GM19452 (cell line): Measurements from ENCODE around the gene SLC25A34.

Source experiments
- ATAC-seq: cut with Tn5 transposase; IDR thresholded peaks from one replicate; pipeline ENCODE4 v1.9.1; 2021; ENCODE audit not compliant: unreplicated experiment

SLC25A34 gene

GRCh38 chr1:15731735-15732685, 4.0 kb upstream of the SLC25A34 start:
- ATAC-seq: no peak

DNA sequence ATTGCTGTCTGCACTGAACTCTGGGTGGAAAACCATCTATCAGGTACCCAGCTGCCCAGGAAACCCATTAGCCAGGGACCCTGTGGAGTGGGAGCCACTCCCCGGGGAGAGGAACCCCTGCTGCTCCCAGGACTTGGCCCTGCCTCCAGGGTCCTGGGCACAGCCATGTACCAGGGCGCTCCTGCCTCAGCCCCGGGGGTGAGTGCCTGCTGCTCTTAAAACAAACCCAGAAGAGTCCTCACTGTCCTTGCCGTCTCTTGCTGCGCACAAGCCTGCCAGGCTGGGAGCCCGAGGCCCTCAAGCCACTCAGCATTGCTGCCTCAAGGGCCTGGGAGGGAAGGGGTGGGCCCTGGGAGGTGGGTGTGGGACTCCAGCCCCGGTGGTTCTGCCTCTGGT, 3.4 kb upstream of the SLC25A34 start:
- no peak for ATAC-seq

- no peak for ATAC-seq
Measured at GRCh38 chr1:15733218-15733725, 2.8 kb upstream of the SLC25A34 start.

- ATAC-seq: no peak
Measured at GRCh38 chr1:15733726-15734226, 2.3 kb upstream of the SLC25A34 start.

- no peak for ATAC-seq
Measured at GRCh38 chr1:15734296-15734695, 1.8 kb upstream of the SLC25A34 start.

GRCh38 chr1:15734901-15735300, 1.2 kb upstream of the SLC25A34 start:
- ATAC-seq: no peak

- no peak for ATAC-seq
Measured at GRCh38 chr1:15735304-15736037, 587 bp upstream of the SLC25A34 start.

DNA sequence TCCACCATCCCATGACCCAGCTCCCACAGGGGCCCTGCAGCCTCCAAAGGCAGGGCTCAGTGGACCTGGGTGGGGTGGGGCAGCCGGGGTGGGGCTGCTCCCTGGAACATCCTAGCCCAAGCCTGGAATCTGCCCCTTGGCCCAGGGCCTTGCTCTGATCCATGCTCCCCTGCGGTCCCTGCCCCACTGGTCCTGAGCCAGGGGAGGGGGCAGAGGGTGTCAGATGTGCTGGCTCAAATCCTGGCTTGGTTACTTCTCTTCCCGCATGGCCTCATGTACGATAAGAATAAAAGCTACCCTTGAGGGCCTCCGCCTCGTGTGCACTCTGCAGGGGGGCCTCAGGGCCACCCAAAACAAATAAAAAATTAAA, 819 bp downstream of the SLC25A34 start:
- ATAC-seq: no peak

DNA sequence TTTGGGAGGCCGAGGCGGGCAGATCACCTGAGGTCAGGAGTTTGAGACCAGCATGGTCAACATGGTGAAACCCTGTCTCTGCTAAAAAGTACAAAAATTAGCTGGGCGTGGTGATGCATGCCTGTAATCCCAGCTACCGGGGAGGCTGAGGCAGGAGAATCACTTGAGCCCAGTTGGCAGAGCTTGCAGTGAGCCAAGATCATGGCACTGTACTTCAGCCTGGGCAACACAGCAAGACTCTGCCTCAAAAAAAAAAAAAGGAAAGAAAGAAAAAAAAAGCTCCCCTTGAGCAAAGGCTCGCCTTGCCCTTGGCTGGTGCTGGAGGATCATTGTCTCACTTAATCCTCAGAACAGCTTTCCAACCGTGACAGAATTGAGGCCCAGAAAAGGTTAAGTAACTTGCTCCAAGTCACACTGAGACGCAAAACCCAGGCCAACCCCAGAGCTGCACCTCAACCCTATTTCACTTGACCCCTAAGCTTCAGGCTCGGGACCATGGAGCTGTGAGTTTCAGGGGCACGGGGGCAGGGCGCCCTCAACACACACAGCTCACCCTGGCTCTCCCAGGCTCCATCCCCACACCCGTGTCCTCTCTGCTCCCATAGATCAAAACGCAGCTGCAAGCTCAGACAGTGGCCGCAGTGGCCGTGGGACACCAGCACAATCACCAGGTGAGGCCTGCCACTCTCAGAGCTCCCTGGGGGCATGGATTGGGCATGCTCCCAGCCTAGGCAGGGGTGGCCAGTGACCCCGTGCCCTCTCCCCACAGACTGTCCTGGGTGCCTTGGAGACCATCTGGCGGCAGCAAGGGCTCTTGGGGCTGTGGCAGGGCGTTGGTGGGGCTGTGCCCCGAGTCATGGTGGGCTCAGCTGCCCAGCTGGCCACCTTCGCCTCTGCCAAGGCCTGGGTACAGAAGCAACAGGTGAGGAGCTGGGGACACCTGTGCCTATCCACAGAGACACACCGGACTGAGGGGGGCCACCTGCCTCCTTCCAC, 1.6 kb downstream of the SLC25A34 start:
- ATAC-seq: no peak

- no peak for ATAC-seq
Measured at GRCh38 chr1:15738416-15739113, 2.5 kb downstream of the SLC25A34 start.

GRCh38 chr1:15739259-15739658, 3.2 kb downstream of the SLC25A34 start:
- no peak for ATAC-seq

DNA sequence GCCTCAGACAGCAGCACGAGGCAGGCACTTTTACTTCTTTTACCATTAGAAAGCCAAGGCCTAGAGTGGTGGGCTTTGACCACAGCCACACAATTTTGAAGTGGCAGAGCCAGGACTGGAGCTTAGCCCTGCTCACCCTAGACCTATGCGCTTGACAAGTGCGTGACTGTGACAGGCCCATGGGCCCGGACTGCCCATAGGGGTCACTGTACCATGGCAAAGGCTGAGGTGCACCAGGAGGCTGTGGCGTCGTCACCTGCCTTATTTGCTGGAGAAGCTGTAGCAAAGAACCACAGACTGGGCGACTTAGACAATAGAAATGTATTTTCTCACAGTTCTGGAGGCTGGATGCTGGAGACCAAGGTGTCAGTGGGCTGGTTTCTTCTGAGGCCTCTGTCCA, 3.7 kb downstream of the SLC25A34 start:
- ATAC-seq: no peak

- ATAC-seq: no peak
Measured at GRCh38 chr1:15740924-15741850, 5.1 kb downstream of the SLC25A34 start.

DNA sequence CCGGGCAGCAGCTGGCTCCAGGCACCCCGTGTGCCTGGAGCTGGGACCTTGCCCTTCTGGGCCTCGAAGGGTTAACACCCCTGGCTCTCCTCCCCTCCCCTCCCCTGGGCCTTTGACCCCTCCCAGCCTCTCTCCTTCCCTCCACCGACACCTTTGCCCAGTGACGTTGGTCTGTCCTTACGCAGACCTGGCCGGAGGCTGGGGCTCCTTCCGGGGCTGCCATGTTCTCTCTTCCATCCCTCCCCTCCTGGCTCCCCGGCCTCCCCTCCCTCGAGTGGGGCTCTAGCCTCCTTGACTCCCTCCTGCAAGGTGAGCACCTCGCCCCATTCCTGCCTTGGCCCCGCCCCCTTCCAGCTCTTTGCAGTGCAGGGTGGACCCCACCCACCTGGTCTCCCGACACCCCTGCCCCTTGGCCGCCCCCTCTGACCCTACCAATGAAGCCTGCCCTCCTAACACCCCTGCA, 6.3 kb downstream of the SLC25A34 start, which contains the start of gene TMEM82:
TMEM82 (plus strand) TSS at position 161 of the 463 bp plus-strand sequence; CDS start at position 222, 61 bp downstream.
- ATAC-seq: no peak

DNA sequence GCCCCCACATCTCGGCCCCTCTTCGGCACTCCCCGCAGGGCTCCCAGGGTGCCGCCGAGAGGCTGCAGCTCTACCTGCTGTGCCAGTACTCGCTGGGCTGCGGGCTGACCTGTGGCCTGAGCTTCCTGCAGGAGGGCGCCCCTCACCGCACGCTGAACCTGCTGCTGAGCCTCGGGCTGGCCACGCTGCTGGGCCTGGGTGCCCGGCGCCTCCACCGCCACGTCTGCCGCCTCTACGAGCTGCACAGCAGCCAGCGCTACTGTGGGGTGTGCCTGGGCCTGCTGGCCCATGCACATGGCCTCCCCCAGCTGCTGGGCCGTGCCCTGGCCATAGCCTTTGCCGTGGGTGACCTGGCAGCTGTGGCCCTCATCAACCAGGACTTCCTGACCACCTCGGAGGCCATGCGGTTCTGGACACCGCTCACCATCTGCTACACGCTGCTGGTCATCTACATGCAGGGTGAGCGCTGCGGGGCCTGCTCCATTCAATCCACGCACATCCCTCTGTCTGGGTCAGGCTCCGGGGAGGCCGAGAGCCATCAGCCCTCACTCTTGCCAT, 8.1 kb downstream of the SLC25A34 start:
- ATAC-seq: no peak

- ATAC-seq: no peak
Measured at GRCh38 chr1:15747378-15747777, 11.3 kb downstream of the SLC25A34 start.

GRCh38 chr1:15748264-15748663, 12.2 kb downstream of the SLC25A34 start:
- no peak for ATAC-seq

GRCh38 chr1:15748690-15749398, 12.8 kb downstream of the SLC25A34 start:
- no peak for ATAC-seq
